ENCODE measurements around the gene SELENOH. TPM values are rescaled to one million over a fixed set of nuclear protein-coding genes. Genes with fewer than 3 reads are reported as not detected.

Gene SELENOH
- total RNA-seq, 1 experiment from 2014 or later = 112 TPM

GRCh38 chr11:57712256-57713150 lies 28.8 kb upstream of the SELENOH start, which contains the start of gene TMX2:
TSS of gene TMX2 (plus strand) at chr11:57712593. CDS start at chr11:57712619, 26 bp downstream.
- POLR2A ChIA-PET = interaction anchor here (0.6 kb wide), 2 partner anchors 21 to 147 kb away, joined by 3 read pairs; no protein-coding TSS in a partner anchor
- BruUV-seq (replicated peaks) = no TSS peak

More at GRCh38 chr11:57712256-57713150, 28.8 kb upstream of the SELENOH start, which contains the start of gene TMX2:
- Histone ChIP-seq H3K4me3 (ENCODE audit: low read depth in 2 of 2, low read length in 2 of 2) (peak within 1 kb of the TSS; percentile 98), H3K27me3 (ENCODE audit: control insufficient read depth, insufficient read depth, low read length) (no peaks in the 10 kb centered on the region), H3K36me3 (ENCODE audit: control insufficient read depth, insufficient read depth, low read length) (peaks cover 7% of the 10 kb centered on the region), H3K4me1 (ENCODE audit: control insufficient read depth, insufficient read depth, low read length) (peaks cover 17% of the 10 kb centered on the region; the same call in 1 of the 2 replicates), H3K27ac (ENCODE audit: low read length) (peak within 1 kb of the TSS; percentile 95), H3K9me3 (ENCODE audit: control insufficient read depth, insufficient read depth, low read depth, low read length) (no peaks in the 10 kb centered on the region)
- DNase-seq (ENCODE audit: low read depth, low spot score) (peak; percentile 97), ATAC-seq (peak; percentile 94)
- intact Hi-C loops (cut with micrococcal nuclease; ENCODE audit: unreplicated experiment) = no loop called here
- in situ Hi-C loops (cut with HindIII; ENCODE audit: low pct_unique_long_range_greater_than_20kb, low sequenced_read_pairs) = no loop called here
- CTCF ChIA-PET = no interaction called here
- TF ChIP-seq REST (IDR thresholded peaks at IDR 0.05; ENCODE audit: insufficient read depth in 1 of 2, low read depth in 2 of 2, low read length in 1 of 2) (0 out of 4 replicates have a peak, but pooled peaks of 1 of the 2 experiments have one; percentile 27), CTCF (IDR thresholded peaks at IDR 0.05) (no peak), TCF7L2 (IDR thresholded peaks at IDR 0.05; ENCODE audit: low read depth, low read length) (0 out of 2 replicates have a peak, but pooled peaks have one; percentile 14), SIN3A (IDR thresholded peaks at IDR 0.05; ENCODE audit: borderline replicate concordance, insufficient read depth, low read depth, low read length) (0 out of 2 replicates have a peak, but pooled peaks have one; percentile 31), POLR2AphosphoS5 (IDR thresholded peaks at IDR 0.05; ENCODE audit: low read depth, low read length) (peak; percentile 21; the same call in 1 of the 2 replicates)
